Tibial nerve (tissue), 4 donors: ENCODE results near the gene APEX2. TPM values are rescaled to one million over a fixed set of nuclear protein-coding genes. Genes with fewer than 3 reads are reported as not detected.
"Not testable (repeated sequence)": the region's sequence is repeated elsewhere in the genome, so short reads cannot be mapped to it uniquely, and the experiment has no call there.

Source experiments
- DNase-seq, 2 donors: peaks; one replicate each; pipeline ENCODE4 v3.0.0-alpha.2; 2019; ENCODE audit warnings: low spot score in 2 of 2
- H3K27ac ChIP-seq, 4 donors: fragments of 200-600 bp; sonication (generic) in 3 of 4; one replicate each; pipeline ENCODE4 v1.5.1; 2017 to 2019; ENCODE audit warnings: mild to moderate bottlenecking in 1 of 4
- H3K27me3 ChIP-seq, 2 donors: fragments of 200-600 bp; sonication (generic) in 1 of 2; one replicate each; pipeline versions ENCODE4 v1.5.1 to v1.6.0; 2017 to 2019
- H3K36me3 ChIP-seq, 3 donors: fragments of 200-600 bp; sonication (generic); one replicate each; pipeline ENCODE4 v1.5.1; 2018 to 2019
- H3K4me1 ChIP-seq, 4 donors: fragments of 200-600 bp; sonication (generic) in 3 of 4; one replicate each; pipeline ENCODE4 v1.5.1; 2017 to 2019
- H3K4me3 ChIP-seq, 4 donors: fragments of 200-600 bp; sonication (generic) in 3 of 4; one replicate each; pipeline ENCODE4 v1.5.1; 2017 to 2019; ENCODE audit warnings: mild to moderate bottlenecking in 1 of 4, moderate library complexity in 1 of 4
- H3K9me3 ChIP-seq, 4 donors: fragments of 200-600 bp; sonication (generic) in 3 of 4; one replicate each; pipeline ENCODE4 v1.5.1; 2017 to 2019
- CTCF ChIP-seq, 5 experiments: fragments of 200-600 bp in 3 of 5; fragments of 450-650 bp in 2 of 5; sonication (generic) in 3 of 5; IDR thresholded peaks; one replicate each; pipeline ENCODE4 v1.5.1; 2016 to 2019; ENCODE audit warnings: antibody characterized with exemption in 5 of 5, mild to moderate bottlenecking in 3 of 5, moderate library complexity in 2 of 5
- EP300 ChIP-seq, 2 donors: sonication (generic); formaldehyde crosslinking; IDR thresholded peaks; one replicate each; pipeline ENCODE4 v1.6.1; 2017; ENCODE audit warnings: antibody characterized with exemption in 2 of 2, mild to moderate bottlenecking in 1 of 2
- POLR2A ChIP-seq, 2 donors: fragments of 450-650 bp; IDR thresholded peaks; one replicate each; pipeline ENCODE4 v1.6.1; 2017; ENCODE audit warnings: antibody characterized with exemption in 2 of 2, mild to moderate bottlenecking in 2 of 2, moderate library complexity in 2 of 2
- WGBS, 2 donors: methylation state at CpG; one replicate each; pipeline ENCODE4 v1.1.5; 2018; 5-methylcytosine and 5-hydroxymethylcytosine counted together
- total RNA-seq, 4 donors: library from RNA; depleted of rRNA; stranded (reverse); fragments of >200 nt; gene quantifications; one replicate each; pipeline ENCODE4 v1.1.0, GENCODE V29; 2016

The APEX2 gene
- total RNA-seq, 4 donors from 2014 or later, result 8.0 to 24.5 (median 10.5) TPM

- TF ChIP-seq EP300 (IDR thresholded peaks at IDR 0.05), result no peak
- TF ChIP-seq CTCF (IDR thresholded peaks at IDR 0.05), result no peak
- TF ChIP-seq POLR2A (IDR thresholded peaks at IDR 0.05), result no peak
- Histone ChIP-seq H3K27me3 (no peaks in the 10 kb centered on the region), H3K36me3 (no peaks in the 10 kb centered on the region), H3K4me3 (no peak within 1 kb of the TSS), H3K9me3 (no peaks in the 10 kb centered on the region), H3K27ac (no peak within 1 kb of the TSS), H3K4me1 (no peaks in the 10 kb centered on the region)
- no peak for DNase-seq
- WGBS, 2 donors, result 55 to 64% methylated on average over 6 to 7 of the region's 7 CpGs
Measured at GRCh38 chrX:55030271-55031205, 30.4 kb downstream of the APEX2 start, which contains the start of gene ALAS2. ALAS2 (minus strand) TSS chrX:55030977; CDS start chrX:55026000, 4,977 bp downstream.

GRCh38 chrX:55033429-55033828 lies 33.3 kb downstream of the APEX2 start:
- DNase-seq, result no peak
- Histone ChIP-seq H3K4me3 (no peak overlapping the region), H3K9me3 (no peaks in the 10 kb centered on the region), H3K36me3 (no peaks in the 10 kb centered on the region), H3K4me1 (no peaks in the 10 kb centered on the region), H3K27ac (no peak overlapping the region), H3K27me3 (no peaks in the 10 kb centered on the region)
- WGBS, 2 donors, result 46 to 56% methylated on average over 2 of the region's 2 CpGs
- TF ChIP-seq EP300 (IDR thresholded peaks at IDR 0.05) (no peak), CTCF (IDR thresholded peaks at IDR 0.05) (no peak), POLR2A (IDR thresholded peaks at IDR 0.05) (no peak)

- H3K27ac ChIP-seq, result no peak overlapping the region
- DNase-seq, result no peak
- WGBS, 2 donors, result 66 to 69% methylated on average over 3 of the region's 3 CpGs
- no peaks in the 10 kb centered on the region for H3K36me3 ChIP-seq
- no peaks in the 10 kb centered on the region for H3K4me1 ChIP-seq
- TF ChIP-seq POLR2A (IDR thresholded peaks at IDR 0.05) (no peak), CTCF (IDR thresholded peaks at IDR 0.05) (no peak), EP300 (IDR thresholded peaks at IDR 0.05) (no peak)
- no peaks in the 10 kb centered on the region for H3K27me3 ChIP-seq
- no peak overlapping the region for H3K4me3 ChIP-seq
- no peaks in the 10 kb centered on the region for H3K9me3 ChIP-seq
Measured at GRCh38 chrX:55039471-55039870, 39.3 kb downstream of the APEX2 start.

GRCh38 chrX:55041514-55041913 lies 41.4 kb downstream of the APEX2 start:
- TF ChIP-seq CTCF (IDR thresholded peaks at IDR 0.05) (no peak), POLR2A (IDR thresholded peaks at IDR 0.05) (no peak), EP300 (IDR thresholded peaks at IDR 0.05) (no peak)
- no peak for DNase-seq
- Histone ChIP-seq H3K27me3 (no peaks in the 10 kb centered on the region), H3K9me3 (no peaks in the 10 kb centered on the region), H3K36me3 (no peaks in the 10 kb centered on the region), H3K27ac (no peak overlapping the region), H3K4me3 (no peak overlapping the region), H3K4me1 (no peaks in the 10 kb centered on the region)
- WGBS, 2 donors, result 95 to 96% methylated on average over 6 of the region's 6 CpGs

GRCh38 chrX:55050599-55050998 lies 50.4 kb downstream of the APEX2 start:
- H3K4me1 ChIP-seq, H3K27me3 ChIP-seq, H3K36me3 ChIP-seq, DNase-seq, H3K4me3 ChIP-seq, H3K27ac ChIP-seq, H3K9me3 ChIP-seq: not testable (repeated sequence)
- 72 to 97% methylated on average over 2 of the region's 2 CpGs for WGBS, 2 donors
